Osteoblast (primary cell): Measurements from ENCODE around the gene CD79B. TPM values are rescaled to one million over a fixed set of nuclear protein-coding genes. Genes with fewer than 3 reads are reported as not detected.
"Not testable (repeated sequence)": the region's sequence is repeated elsewhere in the genome, so short reads cannot be mapped to it uniquely, and the experiment has no call there.

Experiments used
- DNase-seq: peaks from one replicate; pipeline ENCODE4 v3.0.0; 2011; ENCODE audit warnings: low spot score, mixed read lengths; ENCODE audit not compliant: insufficient read length; ENCODE audit errors: missing footprints
- H2AFZ ChIP-seq: 2 replicates; pipeline ENCODE4 v1.6.0; 2011; ENCODE audit warnings: mild to moderate bottlenecking, low read length
- H3K27ac ChIP-seq: 2 replicates; pipeline ENCODE4 v1.5.1; 2011; ENCODE audit warnings: mild to moderate bottlenecking, low read depth, low read length, moderate library complexity
- H3K27me3 ChIP-seq: 2 replicates; pipeline ENCODE4 v1.6.0; 2012; ENCODE audit warnings: mild to moderate bottlenecking, control low read depth, inconsistent platforms, low read length, moderate library complexity; ENCODE audit not compliant: insufficient read depth
- H3K36me3 ChIP-seq: 2 replicates; pipeline ENCODE4 v1.5.1; 2011; ENCODE audit warnings: mild to moderate bottlenecking, low read length, control low read depth, moderate library complexity; ENCODE audit not compliant: insufficient read depth
- H3K4me1 ChIP-seq: 2 replicates; pipeline ENCODE4 v1.5.1; 2011; ENCODE audit warnings: mild to moderate bottlenecking, low read length, control low read depth, moderate library complexity; ENCODE audit not compliant: insufficient read depth
- H3K4me2 ChIP-seq: 2 replicates; pipeline ENCODE4 v1.6.0; 2011; ENCODE audit warnings: mild to moderate bottlenecking, low read length; ENCODE audit not compliant: insufficient read depth
- H3K4me3 ChIP-seq: fragments of 200-600 bp; sonication (generic); 3 replicates; pipeline ENCODE4 v1.5.1; 2012; ENCODE audit warnings: mild to moderate bottlenecking, low read length, inconsistent platforms; ENCODE audit not compliant: insufficient read depth
- H3K79me2 ChIP-seq: 2 replicates; pipeline ENCODE4 v1.6.0; 2012; ENCODE audit warnings: mild to moderate bottlenecking, low read length, control low read depth, inconsistent platforms; ENCODE audit not compliant: insufficient read depth
- H3K9me3 ChIP-seq: 2 replicates; pipeline ENCODE4 v1.5.1; 2011; ENCODE audit warnings: low read depth, low read length, control low read depth
- H4K20me1 ChIP-seq: 2 replicates; pipeline ENCODE4 v1.6.0; 2012; ENCODE audit warnings: mild to moderate bottlenecking, low read length, control low read depth; ENCODE audit not compliant: insufficient read depth
- total RNA-seq: library from RNA; depleted of rRNA; stranded (reverse); fragments of >200 nt; gene quantifications from 2 replicates; pipeline ENCODE4 v1.2.3, GENCODE V29; 2012
- TF ChIP-seq, protein P1 (sequence below): IDR thresholded peaks from 2 replicates; pipeline ENCODE4 v1.5.1; 2011; ENCODE audit warnings: mild to moderate bottlenecking, low read depth, low read length, moderate library complexity; ENCODE audit errors: extremely low read depth

The CD79B gene
- total RNA-seq, 1 donor, result 0.36 TPM

DNA sequence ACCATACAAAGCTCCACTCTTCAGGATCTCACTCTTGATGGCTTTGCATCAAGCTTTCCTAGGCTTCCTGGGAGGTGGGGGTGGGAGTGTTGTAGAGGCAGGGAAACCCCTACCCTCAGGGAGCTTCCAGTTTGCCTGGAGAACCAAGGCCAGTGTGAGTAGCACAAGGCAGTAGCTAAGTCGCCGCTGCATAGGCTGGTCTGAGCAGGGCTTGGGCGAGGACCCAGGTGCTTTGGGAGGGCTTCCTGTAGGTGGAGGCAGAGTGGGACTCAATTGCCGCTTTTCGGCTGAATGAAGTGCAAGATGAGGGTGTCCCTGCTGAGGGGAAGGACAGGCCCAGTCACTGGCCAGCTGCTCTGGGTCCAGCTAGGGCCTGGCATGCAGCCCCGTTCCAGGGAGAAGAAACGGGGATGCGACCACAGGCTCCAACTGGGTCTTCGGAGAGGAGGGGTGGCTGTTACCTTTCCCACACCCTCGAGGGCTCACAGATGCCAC, 3.9 kb downstream of the CD79B start:
- DNase-seq, result no peak
- TF ChIP-seq, protein P1, sequence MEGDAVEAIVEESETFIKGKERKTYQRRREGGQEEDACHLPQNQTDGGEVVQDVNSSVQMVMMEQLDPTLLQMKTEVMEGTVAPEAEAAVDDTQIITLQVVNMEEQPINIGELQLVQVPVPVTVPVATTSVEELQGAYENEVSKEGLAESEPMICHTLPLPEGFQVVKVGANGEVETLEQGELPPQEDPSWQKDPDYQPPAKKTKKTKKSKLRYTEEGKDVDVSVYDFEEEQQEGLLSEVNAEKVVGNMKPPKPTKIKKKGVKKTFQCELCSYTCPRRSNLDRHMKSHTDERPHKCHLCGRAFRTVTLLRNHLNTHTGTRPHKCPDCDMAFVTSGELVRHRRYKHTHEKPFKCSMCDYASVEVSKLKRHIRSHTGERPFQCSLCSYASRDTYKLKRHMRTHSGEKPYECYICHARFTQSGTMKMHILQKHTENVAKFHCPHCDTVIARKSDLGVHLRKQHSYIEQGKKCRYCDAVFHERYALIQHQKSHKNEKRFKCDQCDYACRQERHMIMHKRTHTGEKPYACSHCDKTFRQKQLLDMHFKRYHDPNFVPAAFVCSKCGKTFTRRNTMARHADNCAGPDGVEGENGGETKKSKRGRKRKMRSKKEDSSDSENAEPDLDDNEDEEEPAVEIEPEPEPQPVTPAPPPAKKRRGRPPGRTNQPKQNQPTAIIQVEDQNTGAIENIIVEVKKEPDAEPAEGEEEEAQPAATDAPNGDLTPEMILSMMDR, result no peak
- Histone ChIP-seq H3K36me3 (no peaks in the 10 kb centered on the region), H3K9me3 (no peaks in the 10 kb centered on the region), H3K79me2 (no peaks in the 10 kb centered on the region), H2AFZ (no peak overlapping the region), H4K20me1 (no peaks in the 10 kb centered on the region), H3K27ac (no peak overlapping the region), H3K4me3 (no peak overlapping the region), H3K4me2 (no peak overlapping the region), H3K27me3 (no peaks in the 10 kb centered on the region), H3K4me1 (no peaks in the 10 kb centered on the region)

DNA sequence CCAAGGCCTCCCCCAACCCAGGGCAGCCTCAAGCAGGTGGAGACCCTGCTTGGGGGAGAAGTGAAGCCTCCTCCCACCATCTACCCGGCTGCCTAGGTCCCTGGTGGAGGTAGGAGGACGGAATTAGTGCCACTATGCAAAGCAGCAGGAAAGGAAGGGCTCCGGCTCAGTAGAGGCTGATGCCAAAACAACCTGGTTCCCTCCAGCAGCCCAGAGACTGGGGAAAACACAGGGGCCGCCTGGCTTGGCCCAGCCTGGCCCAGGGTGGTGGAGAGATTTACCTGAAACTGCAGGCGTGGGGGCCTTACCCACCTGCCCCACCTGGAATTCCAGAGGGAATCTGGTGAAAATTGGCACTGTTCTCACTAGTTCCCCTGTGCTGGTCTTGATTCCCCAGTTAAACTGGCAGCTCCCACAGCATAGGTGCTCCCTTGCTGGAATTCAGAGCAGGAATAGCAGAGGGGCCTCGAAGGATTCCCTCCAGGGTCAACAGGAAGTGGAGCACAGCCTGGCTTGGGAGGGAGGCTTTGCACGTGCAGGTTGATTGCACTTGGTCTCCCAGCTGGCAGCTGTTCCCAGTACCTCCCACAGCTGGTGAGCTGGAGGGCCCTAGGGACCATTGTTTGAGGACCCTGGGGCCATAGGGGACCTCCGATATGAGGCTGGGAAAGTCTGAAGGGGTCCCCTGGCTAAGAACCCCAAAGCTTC, 4.5 kb downstream of the CD79B start:
- H3K36me3 ChIP-seq, result no peaks in the 10 kb centered on the region
- no peak overlapping the region for H3K4me3 ChIP-seq
- no peak overlapping the region for H3K4me2 ChIP-seq
- TF ChIP-seq, protein P1, result no peak
- peak; percentile 67 for DNase-seq
- no peak overlapping the region for H2AFZ ChIP-seq
- H3K27me3 ChIP-seq, result no peaks in the 10 kb centered on the region
- H3K9me3 ChIP-seq, result no peaks in the 10 kb centered on the region
- H3K4me1 ChIP-seq, result no peaks in the 10 kb centered on the region
- no peak overlapping the region for H3K27ac ChIP-seq
- H4K20me1 ChIP-seq, result no peaks in the 10 kb centered on the region
- H3K79me2 ChIP-seq, result no peaks in the 10 kb centered on the region

DNA sequence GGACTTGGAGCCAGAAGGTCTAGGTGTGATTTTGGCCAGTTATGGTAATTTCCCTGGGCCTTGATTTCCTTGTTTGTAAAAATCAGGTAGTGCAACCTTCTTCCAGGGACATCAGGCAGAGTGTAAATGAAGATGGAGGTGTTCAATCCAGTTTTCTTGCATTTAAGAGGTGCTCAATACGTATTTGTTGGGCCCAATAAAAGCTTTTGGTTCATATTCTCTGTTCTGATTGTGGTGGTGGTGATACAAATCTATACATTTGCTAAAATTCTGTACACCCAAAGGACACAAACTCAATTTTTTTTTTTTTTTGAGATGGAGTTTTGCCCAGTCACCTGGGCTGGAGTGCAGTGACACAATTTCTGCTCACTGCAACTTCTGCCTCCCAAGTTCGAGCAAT, 6.0 kb downstream of the CD79B start:
- TF ChIP-seq, protein P1, result no peak
- Histone ChIP-seq H2AFZ (no peak overlapping the region), H3K4me2 (no peak overlapping the region), H3K9me3 (no peaks in the 10 kb centered on the region), H3K27me3 (no peaks in the 10 kb centered on the region), H3K4me3 (no peak overlapping the region), H3K79me2 (no peaks in the 10 kb centered on the region), H3K36me3 (no peaks in the 10 kb centered on the region), H3K27ac (no peak overlapping the region), H3K4me1 (no peaks in the 10 kb centered on the region), H4K20me1 (no peaks in the 10 kb centered on the region)
- DNase-seq, result peak; percentile 41

DNA sequence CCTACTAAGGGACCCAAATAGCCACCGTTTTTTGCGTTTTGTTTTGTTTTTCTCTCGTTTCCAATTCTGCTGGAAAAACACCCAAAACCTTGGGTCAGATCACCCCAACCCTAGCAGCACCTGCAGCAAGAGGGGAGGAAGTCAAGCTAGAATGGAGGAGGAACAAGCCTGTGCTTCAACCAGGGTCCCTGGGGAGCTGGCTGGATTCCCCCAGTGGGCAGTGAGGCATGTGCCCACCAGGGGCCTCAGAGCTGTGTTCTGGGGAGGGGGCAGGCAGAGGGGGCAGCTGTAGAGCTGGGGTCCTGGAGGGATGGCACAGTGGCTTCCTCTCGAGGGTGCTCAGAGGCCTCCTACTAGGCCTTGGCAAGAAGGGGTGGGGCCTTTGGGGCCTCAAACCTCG, 6.5 kb downstream of the CD79B start:
- no peak overlapping the region for H3K4me2 ChIP-seq
- H3K36me3 ChIP-seq, result no peaks in the 10 kb centered on the region
- no peaks in the 10 kb centered on the region for H3K9me3 ChIP-seq
- DNase-seq, result peak; percentile 73
- H3K79me2 ChIP-seq, result no peaks in the 10 kb centered on the region
- TF ChIP-seq, protein P1, result no peak
- no peaks in the 10 kb centered on the region for H4K20me1 ChIP-seq
- no peaks in the 10 kb centered on the region for H3K4me1 ChIP-seq
- H3K27me3 ChIP-seq, result no peaks in the 10 kb centered on the region
- H3K27ac ChIP-seq, result no peak overlapping the region
- no peak overlapping the region for H2AFZ ChIP-seq
- no peak overlapping the region for H3K4me3 ChIP-seq

DNA sequence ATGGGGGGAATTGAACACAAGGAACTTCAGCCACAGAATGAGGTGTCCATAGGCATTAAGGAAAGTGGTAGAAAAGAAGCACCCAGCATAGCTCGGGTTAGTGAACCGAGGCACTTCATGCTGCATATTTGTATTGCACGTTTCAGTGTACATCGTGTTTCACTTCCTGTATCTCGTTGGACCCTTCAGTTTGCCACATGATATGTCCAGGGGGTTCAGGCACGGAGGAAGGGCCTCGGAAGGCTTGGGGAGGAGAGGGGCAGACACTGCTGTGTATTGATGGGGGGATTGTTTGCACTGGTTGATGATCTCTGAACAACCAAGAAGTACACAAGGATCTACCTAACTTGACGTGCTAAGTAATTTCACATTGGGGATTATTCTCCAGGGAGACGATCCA, 9.7 kb downstream of the CD79B start:
- H3K4me3 ChIP-seq, H4K20me1 ChIP-seq, H3K27me3 ChIP-seq, H3K4me1 ChIP-seq, H2AFZ ChIP-seq, H3K36me3 ChIP-seq, H3K79me2 ChIP-seq, H3K9me3 ChIP-seq, H3K4me2 ChIP-seq, H3K27ac ChIP-seq, DNase-seq: not testable (repeated sequence)

DNA sequence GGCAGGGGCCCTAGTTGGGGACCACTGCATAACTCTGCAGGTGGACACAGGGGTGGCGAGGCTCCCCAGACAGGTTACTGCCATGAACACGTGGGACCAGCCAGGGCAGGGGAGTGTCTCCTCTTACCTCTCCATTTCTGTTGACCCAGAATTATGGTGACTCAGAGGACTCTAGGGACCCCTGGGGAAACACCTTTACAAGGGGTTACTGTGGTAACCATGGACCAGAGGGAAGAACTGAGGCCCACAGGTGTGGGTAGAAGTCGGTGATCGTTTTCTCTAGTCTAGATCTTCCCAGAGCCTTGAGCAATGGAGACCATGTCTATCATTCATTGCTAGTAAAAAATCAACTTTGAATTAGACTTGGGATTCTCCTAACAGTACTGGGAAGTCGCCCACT, 11.4 kb downstream of the CD79B start:
- not testable (repeated sequence) for H2AFZ ChIP-seq, H3K36me3 ChIP-seq, H3K4me3 ChIP-seq, H3K27me3 ChIP-seq, H3K4me2 ChIP-seq, H3K4me1 ChIP-seq, H3K27ac ChIP-seq, H4K20me1 ChIP-seq, DNase-seq, H3K79me2 ChIP-seq, H3K9me3 ChIP-seq
